ENCODE results near the gene CCNT2.

Gene CCNT2

GRCh38 chr2:134999521-134999920 lies 80.9 kb downstream of the CCNT2 start:
- no peak overlapping the region for H3K27ac ChIP-seq (ENCODE audit: insufficient read depth, low read depth, low read length, poor library complexity, severe bottlenecking)
- H3K36me3 ChIP-seq (ENCODE audit: control insufficient read depth, insufficient read depth, low read length): no peaks in the 10 kb centered on the region
- no peaks in the 10 kb centered on the region for H3K9me3 ChIP-seq (ENCODE audit: control insufficient read depth, low read length)
- no peaks in the 10 kb centered on the region for H3K27me3 ChIP-seq (ENCODE audit: control insufficient read depth, insufficient read depth, low read length, poor library complexity, severe bottlenecking)
- no peaks in the 10 kb centered on the region for H3K4me1 ChIP-seq (ENCODE audit: control insufficient read depth, insufficient read depth, low read length)
- no peak overlapping the region for H3K4me3 ChIP-seq (ENCODE audit: insufficient read depth, low read depth, low read length)
- WGBS, 2 experiments: 79 to 89% methylated on average over 2 of the region's 2 CpGs

GRCh38 chr2:135002836-135003235 lies 84.2 kb downstream of the CCNT2 start:
- H3K4me1 ChIP-seq (ENCODE audit: control insufficient read depth, insufficient read depth, low read length): no peaks in the 10 kb centered on the region
- H3K9me3 ChIP-seq (ENCODE audit: control insufficient read depth, low read length): no peaks in the 10 kb centered on the region
- no peak overlapping the region for H3K27ac ChIP-seq (ENCODE audit: insufficient read depth, low read depth, low read length, poor library complexity, severe bottlenecking)
- H3K36me3 ChIP-seq (ENCODE audit: control insufficient read depth, insufficient read depth, low read length): no peaks in the 10 kb centered on the region
- 89 to 90% methylated on average over 4 of the region's 4 CpGs for WGBS, 2 experiments
- H3K4me3 ChIP-seq (ENCODE audit: insufficient read depth, low read depth, low read length): no peak overlapping the region
- no peaks in the 10 kb centered on the region for H3K27me3 ChIP-seq (ENCODE audit: control insufficient read depth, insufficient read depth, low read length, poor library complexity, severe bottlenecking)

DNA sequence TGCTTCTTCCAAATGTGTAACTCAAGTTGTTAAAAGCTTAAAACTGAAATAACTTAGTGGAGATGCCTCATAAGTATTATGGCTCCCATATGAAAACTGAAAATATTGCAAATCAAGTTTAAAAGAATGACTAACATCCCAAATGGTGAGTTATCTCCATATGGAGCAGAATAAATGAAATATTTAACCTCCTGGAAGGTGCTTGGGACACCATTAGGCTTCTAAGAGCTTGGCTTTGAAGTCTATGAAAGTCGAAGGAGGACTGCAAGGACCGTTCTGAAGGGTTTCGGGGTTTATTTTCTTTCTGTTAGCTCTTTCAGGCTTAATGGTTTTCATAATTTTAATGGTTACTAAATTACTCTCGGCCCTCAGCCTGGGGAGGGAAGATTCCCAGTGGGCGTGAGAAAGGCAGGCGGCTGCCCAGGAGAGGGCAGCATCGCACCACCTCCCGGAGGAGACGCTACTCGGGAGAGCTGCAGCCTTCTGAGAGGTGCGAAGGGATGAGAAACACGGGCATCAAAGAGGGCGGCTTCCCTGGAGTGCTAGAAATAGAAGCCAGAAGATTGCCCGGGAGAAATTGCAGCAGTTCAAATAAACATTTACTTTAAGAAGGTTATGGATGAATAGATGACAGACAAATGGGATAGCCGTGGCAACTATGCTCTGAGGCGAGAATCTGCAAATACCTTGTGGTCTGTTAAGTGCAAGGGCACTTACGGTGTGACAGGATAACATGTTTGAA lies 85.6 kb downstream of the CCNT2 start:
- no peaks in the 10 kb centered on the region for H3K9me3 ChIP-seq (ENCODE audit: control insufficient read depth, low read length)
- no peak overlapping the region for H3K27ac ChIP-seq (ENCODE audit: insufficient read depth, low read depth, low read length, poor library complexity, severe bottlenecking)
- no peak overlapping the region for H3K4me3 ChIP-seq (ENCODE audit: insufficient read depth, low read depth, low read length)
- 21 to 24% methylated on average over 17 of the region's 17 CpGs for WGBS, 2 experiments
- no peaks in the 10 kb centered on the region for H3K4me1 ChIP-seq (ENCODE audit: control insufficient read depth, insufficient read depth, low read length)
- H3K27me3 ChIP-seq (ENCODE audit: control insufficient read depth, insufficient read depth, low read length, poor library complexity, severe bottlenecking): no peaks in the 10 kb centered on the region
- no peaks in the 10 kb centered on the region for H3K36me3 ChIP-seq (ENCODE audit: control insufficient read depth, insufficient read depth, low read length)

DNA sequence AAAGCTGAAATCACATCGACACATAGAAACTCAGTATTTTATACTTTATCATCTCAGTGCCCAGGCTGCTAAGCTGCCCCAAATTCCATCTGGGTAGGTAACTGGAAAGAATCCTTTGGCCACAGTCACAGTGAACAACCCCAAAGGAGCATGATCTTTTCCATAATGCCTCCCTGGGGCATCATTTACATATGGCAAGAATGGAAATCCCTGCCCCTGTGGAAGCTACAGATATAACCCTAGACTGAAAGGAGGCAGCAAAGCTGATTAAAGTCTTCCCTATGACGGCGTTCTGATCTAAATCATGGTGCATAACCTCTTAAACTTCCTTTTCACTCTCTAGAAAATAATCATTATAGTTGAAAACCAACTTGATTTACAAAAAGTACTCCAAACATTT lies 87.1 kb downstream of the CCNT2 start:
- H3K27me3 ChIP-seq (ENCODE audit: control insufficient read depth, insufficient read depth, low read length, poor library complexity, severe bottlenecking): no peaks in the 10 kb centered on the region
- no peak overlapping the region for H3K4me3 ChIP-seq (ENCODE audit: insufficient read depth, low read depth, low read length)
- no peaks in the 10 kb centered on the region for H3K9me3 ChIP-seq (ENCODE audit: control insufficient read depth, low read length)
- 43 to 49% methylated on average over 3 of the region's 3 CpGs for WGBS, 2 experiments
- no peak overlapping the region for H3K27ac ChIP-seq (ENCODE audit: insufficient read depth, low read depth, low read length, poor library complexity, severe bottlenecking)
- H3K4me1 ChIP-seq (ENCODE audit: control insufficient read depth, insufficient read depth, low read length): no peaks in the 10 kb centered on the region
- no peaks in the 10 kb centered on the region for H3K36me3 ChIP-seq (ENCODE audit: control insufficient read depth, insufficient read depth, low read length)
